H1 (cell line): ENCODE measurements around the gene HBD.

ENCODE experiments used
- ATF2 ChIP-seq: IDR thresholded peaks from 2 replicates; pipeline ENCODE4 v1.6.1; 2012; ENCODE audit warnings: low read length, inconsistent platforms
- BRCA1 ChIP-seq: IDR thresholded peaks from 2 replicates; pipeline ENCODE4 v1.6.1; 2012; ENCODE audit warnings: low read depth, low read length, improper control_type of control experiment
- CTCF ChIP-seq, 3 experiments: IDR thresholded peaks; 1 replicate in 2 of 3; 2 replicates in 1 of 3; pipeline versions ENCODE4 v1.5.1 to v1.6.1; 2011; ENCODE audit warnings: low read length in 3 of 3, mild to moderate bottlenecking in 3 of 3, inconsistent platforms in 2 of 3, low read depth in 1 of 3, moderate library complexity in 1 of 3; ENCODE audit not compliant: insufficient read depth in 1 of 3; ENCODE audit errors: control extremely low read depth in 1 of 3
- EP300 ChIP-seq, 2 experiments: IDR thresholded peaks; 1 replicate in 1 of 2; 2 replicates in 1 of 2; pipeline ENCODE4 v1.6.1; 2011 to 2012; ENCODE audit warnings: low read depth in 2 of 2, low read length in 2 of 2, mild to moderate bottlenecking in 2 of 2, borderline replicate concordance in 1 of 2, inconsistent platforms in 1 of 2, moderate library complexity in 1 of 2
- JUN ChIP-seq: IDR thresholded peaks from 2 replicates; pipeline ENCODE4 v1.6.1; 2011; ENCODE audit warnings: low read depth, mild to moderate bottlenecking, improper control_type of control experiment, low read length
- RAD21 ChIP-seq, 2 experiments: IDR thresholded peaks in 1 of 2; conservative IDR thresholded peaks in 1 of 2; 2 replicates each; pipeline ENCODE4 v1.6.1; 2011; ENCODE audit warnings: low read depth in 2 of 2, low read length in 2 of 2, improper control_type of control experiment in 1 of 2, inconsistent platforms in 1 of 2, mild to moderate bottlenecking in 1 of 2, moderate library complexity in 1 of 2
- RFX5 ChIP-seq: IDR thresholded peaks from 2 replicates; pipeline ENCODE4 v1.6.1; 2011; ENCODE audit warnings: low read depth, low read length, improper control_type of control experiment, borderline replicate concordance
- RXRA ChIP-seq: IDR thresholded peaks from 2 replicates; pipeline ENCODE4 v1.6.1; 2011; ENCODE audit warnings: low read depth, mild to moderate bottlenecking, low read length, moderate library complexity; ENCODE audit not compliant: insufficient read depth
- TAF1 ChIP-seq: IDR thresholded peaks from 2 replicates; pipeline ENCODE4 v1.6.1; 2011; ENCODE audit warnings: mild to moderate bottlenecking, low read depth, low read length
- YY1 ChIP-seq: IDR thresholded peaks from 2 replicates; pipeline ENCODE4 v1.6.1; 2011; ENCODE audit warnings: low read depth, mild to moderate bottlenecking, low read length

GRCh38 chr11:5227681-5228080, 6.6 kb downstream of the HBD start:
- TF ChIP-seq CTCF (IDR thresholded peaks at IDR 0.05; ENCODE audit: control extremely low read depth in 1 of 3, insufficient read depth in 1 of 3, low read depth in 1 of 3, low read length in 3 of 3), result no peak
- TF ChIP-seq BRCA1, result no peak
- no peak for TF ChIP-seq EP300 (IDR thresholded peaks at IDR 0.05; ENCODE audit: borderline replicate concordance in 1 of 2, low read depth in 2 of 2, low read length in 2 of 2)
- TF ChIP-seq ATF2, result no peak
- TF ChIP-seq TAF1, result no peak
- no peak for TF ChIP-seq RXRA
- TF ChIP-seq RAD21 (IDR thresholded peaks at IDR 0.05 in 1 of 2, conservative IDR thresholded peaks at IDR 0.05 in 1 of 2; ENCODE audit: low read depth in 2 of 2, low read length in 2 of 2), result no peak
- no peak for TF ChIP-seq YY1
- no peak for TF ChIP-seq RFX5
- TF ChIP-seq JUN, result no peak
